Dendritic cell treated with granulocyte-macrophage colony-stimulating factor and Interleukin-4, amounts not matched to agents 40 ng/mL and 50 ng/mL, for 4 days (primary cell): ENCODE measurements around the gene SCEL.

Experiments used
- H3K27ac Mint-ChIP-seq: one replicate; pipeline ENCODE4 v1.8.0; 2022; ENCODE audit warnings: mild to moderate bottlenecking, mixed read lengths
- H3K27me3 Mint-ChIP-seq: one replicate; pipeline ENCODE4 v1.8.0; 2022; ENCODE audit warnings: mild to moderate bottlenecking, mixed read lengths
- H3K36me3 Mint-ChIP-seq: one replicate; pipeline ENCODE4 v1.8.0; 2022; ENCODE audit warnings: low read depth, mixed read lengths
- H3K4me1 Mint-ChIP-seq: one replicate; pipeline ENCODE4 v1.8.0; 2022; ENCODE audit warnings: low read depth, mixed read lengths
- H3K4me3 Mint-ChIP-seq: one replicate; pipeline ENCODE4 v1.8.0; 2022; ENCODE audit warnings: mild to moderate bottlenecking, moderate library complexity, mixed read lengths
- H3K9me3 Mint-ChIP-seq: one replicate; pipeline ENCODE4 v1.8.0; 2022; ENCODE audit warnings: mixed read lengths
- intact Hi-C: fragments of 100-400 bp; cut with micrococcal nuclease; formaldehyde crosslinking; loops from one replicate; pipeline ENCODE4 v1.15.0; 2022

SCEL gene

DNA sequence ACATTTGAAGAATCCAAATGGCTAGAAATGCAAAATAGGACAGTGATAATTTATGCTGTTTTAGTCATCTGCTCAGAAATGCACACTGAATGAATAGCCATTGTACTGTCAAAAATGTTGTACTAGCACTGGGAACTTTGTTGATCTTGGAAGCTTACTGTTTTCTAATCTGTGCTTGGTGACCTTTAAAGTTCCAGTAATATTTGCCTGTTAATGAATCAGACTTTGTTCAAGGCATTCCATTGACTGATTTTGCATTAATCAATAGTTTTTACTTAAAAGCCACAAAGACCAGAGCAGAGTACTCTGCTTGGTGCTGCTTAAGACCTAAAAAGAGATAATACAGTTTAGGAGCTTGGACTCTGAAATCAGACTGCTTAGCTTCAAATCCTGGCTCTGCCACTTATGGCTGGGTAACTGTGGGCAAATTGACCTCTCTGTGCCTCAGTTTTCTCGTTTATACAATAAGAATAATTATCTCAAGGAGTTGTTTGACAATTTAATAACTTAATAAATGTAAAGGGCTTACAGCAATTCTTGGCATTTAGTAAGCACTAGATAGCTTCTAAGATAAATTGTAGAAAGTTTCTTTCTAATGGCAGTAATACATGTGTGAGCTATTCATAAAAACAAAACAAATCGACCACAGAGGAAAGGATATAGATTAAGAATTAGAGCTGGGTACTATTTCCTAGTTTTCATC is 157.4 kb downstream of the SCEL start:
- intact Hi-C loops = no loop called here
- peaks cover 24% of the 10 kb centered on the region for H3K27me3 Mint-ChIP-seq

DNA sequence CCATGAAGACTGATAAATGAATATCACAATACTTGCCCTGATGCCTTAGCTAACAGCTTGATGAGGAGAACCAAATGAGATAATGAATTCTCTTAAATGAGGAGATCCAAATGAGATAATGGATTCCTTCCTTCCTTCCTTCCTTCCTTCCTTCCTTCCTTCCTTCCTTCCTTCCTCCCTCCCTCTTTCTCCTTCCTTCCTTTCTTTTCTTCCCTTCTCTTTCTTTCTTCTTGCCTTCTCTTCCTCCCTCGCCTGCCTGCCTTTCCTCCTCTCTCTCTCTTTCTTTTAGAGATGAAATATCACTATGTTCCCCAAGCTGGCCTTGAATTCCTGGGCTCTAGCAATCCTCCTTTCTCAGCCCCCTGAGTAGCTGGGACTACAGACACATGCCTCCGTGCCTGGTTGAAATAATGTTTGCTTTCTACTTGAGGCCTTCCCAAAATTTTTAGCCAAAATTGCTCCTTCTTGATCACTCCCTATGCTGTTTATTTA is 158.0 kb downstream of the SCEL start:
- no peak overlapping the region for H3K4me3 Mint-ChIP-seq
- peaks cover 5% of the 10 kb centered on the region for H3K4me1 Mint-ChIP-seq
- peaks cover 24% of the 10 kb centered on the region for H3K27me3 Mint-ChIP-seq
- intact Hi-C loops = no loop called here
- peaks cover under 1% of the 10 kb centered on the region for H3K36me3 Mint-ChIP-seq
- H3K9me3 Mint-ChIP-seq = no peaks in the 10 kb centered on the region
- no peak overlapping the region for H3K27ac Mint-ChIP-seq

More for the DNA sequence above, 157.4 kb downstream of the SCEL start:
- Mint-ChIP-seq H3K4me3 (no peak overlapping the region), H3K9me3 (no peaks in the 10 kb centered on the region), H3K4me1 (peaks cover 5% of the 10 kb centered on the region), H3K36me3 (no peaks in the 10 kb centered on the region), H3K27ac (no peak overlapping the region)
